SU-DHL-6 (cell line): ENCODE measurements around the gene FSTL4.

Experiments used
- CTCF ChIP-seq: fragments of 200-600 bp; sonication (generic); IDR thresholded peaks from one replicate; pipeline ENCODE4 v1.5.1; 2017; ENCODE audit warnings: antibody characterized with exemption, mild to moderate bottlenecking, low read length, moderate library complexity; ENCODE audit not compliant: insufficient read depth, poor library complexity, severe bottlenecking
- EZH2phosphoT487 ChIP-seq: fragments of 200-600 bp; sonication (generic), shearing (Covaris generic); conservative IDR thresholded peaks from 2 replicates; pipeline ENCODE4 v1.6.1; 2018; ENCODE audit warnings: mild to moderate bottlenecking, antibody characterized with exemption, low read length, moderate library complexity, mixed read lengths

- no peak for TF ChIP-seq CTCF
- TF ChIP-seq EZH2phosphoT487 = no peak
These were observed 211.4 kb downstream of the FSTL4 start for GRCh38 chr5:133400831-133401351.
